Retina (tissue), 1 donor: Measurements from ENCODE around the gene GATAD2A.
"Not testable (repeated sequence)": the region's sequence is repeated elsewhere in the genome, so short reads cannot be mapped to it uniquely, and the experiment has no call there.

Experiments used
- DNase-seq: peaks from one replicate; pipeline ENCODE4 v3.0.0-alpha.2; 2016

The GATAD2A gene, protein sequence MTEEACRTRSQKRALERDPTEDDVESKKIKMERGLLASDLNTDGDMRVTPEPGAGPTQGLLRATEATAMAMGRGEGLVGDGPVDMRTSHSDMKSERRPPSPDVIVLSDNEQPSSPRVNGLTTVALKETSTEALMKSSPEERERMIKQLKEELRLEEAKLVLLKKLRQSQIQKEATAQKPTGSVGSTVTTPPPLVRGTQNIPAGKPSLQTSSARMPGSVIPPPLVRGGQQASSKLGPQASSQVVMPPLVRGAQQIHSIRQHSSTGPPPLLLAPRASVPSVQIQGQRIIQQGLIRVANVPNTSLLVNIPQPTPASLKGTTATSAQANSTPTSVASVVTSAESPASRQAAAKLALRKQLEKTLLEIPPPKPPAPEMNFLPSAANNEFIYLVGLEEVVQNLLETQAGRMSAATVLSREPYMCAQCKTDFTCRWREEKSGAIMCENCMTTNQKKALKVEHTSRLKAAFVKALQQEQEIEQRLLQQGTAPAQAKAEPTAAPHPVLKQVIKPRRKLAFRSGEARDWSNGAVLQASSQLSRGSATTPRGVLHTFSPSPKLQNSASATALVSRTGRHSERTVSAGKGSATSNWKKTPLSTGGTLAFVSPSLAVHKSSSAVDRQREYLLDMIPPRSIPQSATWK

DNA sequence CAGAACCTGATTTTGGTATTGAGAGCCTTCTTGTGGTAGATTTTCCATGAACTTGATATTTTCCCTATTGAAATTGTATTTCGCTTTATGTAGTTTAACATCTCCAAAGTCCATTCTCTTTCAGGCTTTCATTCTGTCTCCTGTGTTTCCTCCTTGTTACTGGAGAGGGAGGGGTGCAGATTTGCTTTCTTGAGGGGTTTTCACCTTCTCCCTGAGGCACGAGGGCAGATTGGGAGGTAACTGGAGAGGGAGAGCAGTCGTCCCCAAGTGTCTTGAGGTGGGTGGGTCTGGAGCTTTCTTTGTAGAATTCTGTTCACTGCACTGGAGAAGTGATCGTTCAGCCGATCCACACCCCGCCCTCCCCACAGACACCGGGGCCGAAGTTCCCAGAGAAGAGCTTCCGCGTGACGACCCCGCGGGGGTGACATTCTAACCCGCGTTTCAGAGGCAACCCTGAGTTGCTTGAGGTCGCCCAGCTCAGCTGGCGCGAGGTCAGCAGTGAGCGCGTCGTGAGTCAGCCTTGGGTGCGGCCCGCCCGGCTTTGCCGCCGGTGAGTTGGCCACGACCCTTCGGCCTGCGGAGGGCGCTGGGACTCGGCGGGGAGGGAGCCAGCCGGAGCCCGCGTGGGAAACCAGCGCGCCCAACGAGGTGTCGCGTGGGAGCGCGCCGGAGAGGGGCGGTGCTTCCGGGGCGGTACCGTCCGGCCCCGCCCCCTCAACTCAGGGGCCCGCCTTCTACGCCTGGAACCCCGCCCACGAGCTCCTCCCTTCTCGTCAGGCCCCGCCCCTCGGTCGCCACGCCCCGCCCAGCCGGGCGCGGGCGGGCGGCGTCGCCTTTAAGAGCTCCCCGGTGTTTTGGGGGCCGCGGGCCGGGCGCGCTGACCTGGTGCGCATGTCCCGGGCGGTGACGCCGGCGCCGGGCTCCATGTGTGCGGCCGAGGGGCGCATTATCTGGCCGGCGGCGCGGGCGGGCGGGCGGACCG, at the start of gene GATAD2A:
TSS of gene GATAD2A (plus strand) at position 797 of the 982 bp plus-strand sequence. CDS start 59,671 bp downstream, outside the sequence.
- DNase-seq, result peak; percentile 96

DNA sequence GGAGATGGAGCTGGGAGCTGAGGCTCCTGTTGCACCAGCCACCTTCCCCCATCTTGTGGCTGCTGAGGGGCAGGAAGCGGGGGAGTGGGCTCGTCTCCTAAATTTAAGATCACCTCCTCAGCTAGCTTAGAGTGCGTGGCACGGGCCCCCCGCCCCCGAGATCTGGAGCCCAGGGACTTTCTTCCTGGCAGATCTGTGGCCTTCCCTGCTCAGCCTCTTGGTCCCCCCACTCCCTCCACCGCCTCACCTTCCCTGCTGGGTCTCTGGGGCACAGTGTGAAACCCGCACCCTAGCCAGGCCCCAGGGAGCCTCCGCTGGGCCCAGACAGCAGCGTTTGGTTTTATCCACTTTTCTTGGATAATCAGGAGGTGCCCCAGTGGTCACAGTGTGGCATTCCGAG, 49.0 kb upstream of the GATAD2A start:
- DNase-seq, result no peak

DNA sequence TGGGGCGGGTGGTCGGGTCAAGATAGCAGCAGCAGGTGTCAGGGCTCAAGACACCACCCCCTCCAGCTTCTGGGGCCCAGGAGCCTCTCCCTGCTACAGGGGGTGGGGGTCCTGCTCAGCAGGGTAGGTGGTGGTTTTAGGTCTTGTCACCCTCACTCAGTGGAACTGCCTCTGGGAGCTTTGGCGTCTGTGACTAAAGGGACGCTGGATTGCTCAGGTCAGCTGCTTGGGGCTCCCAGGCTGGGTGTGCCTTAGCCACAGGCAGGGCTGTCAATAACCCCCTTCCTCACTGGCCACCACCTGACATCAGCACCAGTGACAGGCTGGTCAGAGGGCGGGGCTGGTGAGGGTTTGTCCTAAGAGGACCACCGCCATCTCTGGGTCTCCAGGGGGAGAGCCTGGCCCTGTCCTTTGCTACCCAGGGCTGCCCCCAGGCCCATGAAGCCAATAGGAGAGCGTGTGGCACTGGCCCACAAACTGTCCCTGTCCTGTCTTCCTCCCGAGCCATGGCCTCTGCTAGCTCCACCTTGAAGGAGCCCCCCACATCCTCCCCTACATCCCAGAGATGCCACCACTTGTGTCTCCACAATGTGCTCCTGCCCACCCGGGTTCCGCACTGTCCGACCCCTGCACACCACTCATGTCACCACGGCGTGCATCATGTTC, 48.4 kb upstream of the GATAD2A start:
- DNase-seq, result no peak

DNA sequence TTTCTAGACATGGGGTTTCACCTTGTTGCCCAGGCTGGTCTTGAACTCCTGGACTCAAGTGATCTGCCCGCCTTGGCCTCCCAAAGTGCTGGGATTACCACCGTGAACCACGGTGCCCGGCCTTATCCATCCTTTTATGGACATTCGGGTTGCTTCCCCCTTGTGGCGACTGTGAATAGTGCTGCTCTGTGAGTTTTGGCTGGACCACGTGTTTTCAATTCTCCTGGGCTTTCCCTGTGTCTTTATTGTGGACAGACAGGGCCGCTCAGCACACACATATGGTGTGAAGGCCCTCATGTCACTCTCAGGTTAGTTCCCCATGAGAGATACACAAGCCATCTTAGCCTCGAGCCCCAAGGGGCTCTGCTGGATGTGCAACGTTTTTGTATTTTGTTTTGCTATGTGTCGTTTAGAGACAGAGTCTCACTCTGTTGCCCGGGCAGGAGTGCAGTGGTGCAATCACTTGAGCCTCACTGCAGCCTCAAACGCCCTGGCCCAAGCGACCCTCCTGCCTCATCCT, 44.3 kb upstream of the GATAD2A start:
- DNase-seq, result peak; percentile 89

DNA sequence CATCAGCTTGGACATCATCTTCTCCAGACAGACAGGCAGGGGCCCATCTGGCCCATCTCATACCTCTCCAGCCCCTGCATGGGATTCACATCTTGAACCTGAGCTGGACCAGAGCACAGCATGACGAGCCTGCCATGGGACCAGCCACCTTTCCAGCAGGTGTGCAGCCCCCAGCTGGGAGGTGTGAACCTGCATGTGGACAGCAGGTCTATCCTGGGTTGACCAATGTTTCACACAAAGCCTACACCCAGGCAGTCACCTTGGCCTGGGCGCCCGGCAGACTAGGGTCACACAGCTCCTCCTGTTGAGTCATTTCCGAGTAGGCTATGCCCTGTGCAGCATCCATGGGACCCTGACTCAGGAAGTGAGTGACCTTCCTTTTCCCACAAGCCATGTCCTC, 43.4 kb upstream of the GATAD2A start:
- DNase-seq, result no peak

DNA sequence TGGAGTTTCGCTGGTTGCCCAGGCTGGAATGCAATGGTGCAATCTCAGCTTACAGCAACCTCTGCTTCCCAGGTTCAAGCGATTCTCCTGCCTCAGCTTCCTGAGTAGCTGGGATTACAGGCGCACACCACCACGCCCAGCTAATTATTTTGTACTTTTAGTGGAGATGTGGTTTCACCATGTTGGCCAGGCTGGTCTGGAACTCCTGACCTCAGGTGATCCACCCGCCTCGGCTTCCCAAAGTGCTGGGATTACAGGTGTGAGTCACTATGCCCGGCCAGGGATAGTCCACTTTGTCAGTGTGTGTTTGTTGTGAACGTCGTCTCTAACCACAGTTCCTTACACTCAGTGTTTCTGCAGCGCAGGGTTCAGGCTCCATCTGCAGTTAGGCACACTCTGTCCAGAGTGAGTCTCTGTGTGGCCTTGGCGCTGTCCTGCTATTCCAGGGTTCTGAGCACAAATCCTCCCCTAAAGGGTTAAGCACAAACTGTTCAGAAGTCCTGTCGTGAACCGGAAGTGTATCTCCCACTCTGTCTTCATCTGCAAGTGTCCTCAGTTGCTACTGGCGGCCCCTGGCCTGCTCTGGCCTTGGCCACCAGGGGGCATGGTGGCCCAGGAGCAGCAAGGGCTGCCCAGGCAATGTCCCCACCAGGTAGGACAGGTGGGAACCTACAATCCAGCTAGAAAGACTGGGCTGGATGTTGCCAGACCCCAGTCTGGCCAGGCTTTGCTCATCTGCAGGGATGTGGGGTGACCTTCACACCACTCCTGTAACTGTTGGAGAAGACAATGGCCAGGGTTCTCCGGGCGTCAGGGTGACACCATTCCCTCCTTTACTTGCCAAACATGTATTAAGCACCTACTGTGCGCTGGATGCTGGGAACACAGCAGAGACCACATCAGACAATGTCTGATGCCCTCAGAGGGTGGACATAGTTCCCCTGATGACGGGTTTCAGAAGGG, 38.8 kb upstream of the GATAD2A start:
- DNase-seq, result peak; percentile 74

DNA sequence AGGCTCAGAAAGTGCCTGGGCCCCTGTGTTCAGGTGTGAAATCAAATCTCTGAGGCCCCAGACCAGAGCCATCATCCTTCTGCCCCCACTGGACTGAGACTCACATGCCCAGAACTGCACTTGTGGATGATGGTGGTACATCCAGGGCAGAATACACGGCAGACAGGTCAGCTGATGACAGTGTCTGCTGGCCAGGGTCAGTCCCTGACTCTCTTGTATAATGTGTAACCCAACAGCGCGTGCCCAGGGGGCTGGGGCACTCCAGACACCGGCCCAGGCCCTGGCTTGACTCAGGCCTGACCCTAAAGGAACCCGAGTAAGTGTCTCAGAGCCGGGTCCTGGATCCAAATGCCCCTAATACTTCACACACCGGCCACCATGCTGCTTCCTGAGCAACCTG, 37.4 kb upstream of the GATAD2A start:
- no peak for DNase-seq

DNA sequence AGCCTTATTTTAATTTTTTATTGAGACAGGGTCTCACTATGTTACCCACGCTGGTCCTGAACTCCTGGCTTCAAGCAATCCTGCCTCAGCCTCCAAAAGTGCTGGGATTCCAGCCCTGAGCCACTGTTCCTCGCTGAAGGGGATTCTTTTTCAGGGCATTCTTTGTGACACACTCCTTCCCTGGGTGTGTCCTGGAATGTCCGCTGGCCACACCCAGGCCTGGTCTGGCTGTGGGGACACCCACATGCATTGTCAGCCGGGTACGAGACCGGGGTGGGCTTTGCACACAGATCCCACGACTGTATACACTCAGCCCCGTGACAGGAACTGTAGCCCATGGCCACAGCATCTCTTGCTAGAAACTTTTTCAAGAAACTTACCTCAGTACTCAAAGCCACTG, 34.4 kb upstream of the GATAD2A start:
- no peak for DNase-seq

DNA sequence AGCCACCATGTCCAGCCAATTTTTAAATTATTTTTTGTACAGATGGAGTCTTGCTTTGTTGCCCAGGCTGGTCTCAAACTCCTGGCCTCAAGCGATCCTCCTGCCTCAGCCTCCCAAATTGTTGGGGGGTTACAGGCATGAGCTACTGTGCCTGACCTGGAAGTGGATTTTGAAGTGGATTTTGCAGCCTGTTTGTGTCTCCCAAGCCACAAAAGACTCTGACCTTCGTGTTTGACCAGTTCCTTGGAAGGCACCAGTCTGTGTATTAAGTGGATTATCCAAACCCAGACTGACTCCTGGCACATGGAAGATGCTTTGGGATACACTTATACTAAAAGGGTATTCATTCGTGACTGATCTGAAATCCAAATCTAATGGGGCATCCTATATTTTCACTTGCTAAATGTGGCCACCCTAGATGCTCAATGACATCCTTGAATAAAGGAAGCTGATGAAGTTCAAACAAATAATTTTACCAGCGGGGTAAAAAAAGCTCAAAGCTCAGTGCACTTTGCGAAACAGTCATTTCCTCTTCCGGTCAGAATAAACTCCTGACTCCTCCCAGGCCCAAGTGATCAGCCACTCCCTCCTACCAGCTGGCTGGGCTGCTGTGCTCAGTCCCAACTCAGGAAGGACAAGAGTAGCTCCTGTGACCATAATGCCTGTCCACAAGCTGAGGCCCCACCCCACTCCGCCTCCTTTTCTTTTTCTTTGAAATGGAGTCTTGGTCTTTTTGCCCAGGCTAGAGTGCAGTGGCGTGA, 32.6 kb upstream of the GATAD2A start:
- DNase-seq, result no peak

DNA sequence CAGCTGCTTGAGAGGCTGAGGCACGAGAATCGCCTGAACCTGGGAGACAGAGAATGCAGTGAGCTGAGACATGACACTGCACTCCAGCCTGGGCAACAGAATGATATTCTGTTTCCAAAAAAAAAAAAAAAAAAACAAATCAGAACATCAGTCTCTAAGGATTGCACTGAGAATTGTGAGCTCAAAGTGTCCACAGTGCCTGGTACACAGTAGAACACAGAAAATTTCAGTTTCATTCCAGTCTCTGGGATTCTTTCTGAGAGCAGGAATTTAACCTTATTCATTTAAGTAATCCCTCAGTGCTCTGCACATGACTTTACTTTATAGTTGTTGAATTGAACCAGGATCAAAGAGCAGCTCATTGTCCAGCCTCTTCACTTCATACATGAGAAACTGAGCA, 25.9 kb upstream of the GATAD2A start:
- no peak for DNase-seq

DNA sequence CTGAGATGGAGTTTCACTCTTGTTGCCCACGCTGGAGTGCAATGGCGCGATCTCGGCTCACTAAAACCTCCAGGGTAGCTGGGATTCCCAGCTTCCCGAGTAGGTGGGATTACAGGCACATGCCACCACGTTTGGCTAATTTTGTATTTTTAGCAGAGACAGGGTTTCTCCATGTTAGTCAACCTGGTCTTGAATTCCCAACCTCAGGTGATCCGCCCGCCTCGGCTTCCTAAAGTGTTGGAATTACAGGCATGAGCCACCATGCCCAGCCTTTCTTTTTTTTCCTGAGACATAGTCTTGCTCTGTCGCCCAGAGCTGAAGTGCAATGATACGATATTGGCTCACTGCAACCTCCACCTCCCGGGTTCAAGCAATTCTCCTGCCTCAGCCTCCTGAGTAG, 25.2 kb upstream of the GATAD2A start:
- DNase-seq, result not testable (repeated sequence)

DNA sequence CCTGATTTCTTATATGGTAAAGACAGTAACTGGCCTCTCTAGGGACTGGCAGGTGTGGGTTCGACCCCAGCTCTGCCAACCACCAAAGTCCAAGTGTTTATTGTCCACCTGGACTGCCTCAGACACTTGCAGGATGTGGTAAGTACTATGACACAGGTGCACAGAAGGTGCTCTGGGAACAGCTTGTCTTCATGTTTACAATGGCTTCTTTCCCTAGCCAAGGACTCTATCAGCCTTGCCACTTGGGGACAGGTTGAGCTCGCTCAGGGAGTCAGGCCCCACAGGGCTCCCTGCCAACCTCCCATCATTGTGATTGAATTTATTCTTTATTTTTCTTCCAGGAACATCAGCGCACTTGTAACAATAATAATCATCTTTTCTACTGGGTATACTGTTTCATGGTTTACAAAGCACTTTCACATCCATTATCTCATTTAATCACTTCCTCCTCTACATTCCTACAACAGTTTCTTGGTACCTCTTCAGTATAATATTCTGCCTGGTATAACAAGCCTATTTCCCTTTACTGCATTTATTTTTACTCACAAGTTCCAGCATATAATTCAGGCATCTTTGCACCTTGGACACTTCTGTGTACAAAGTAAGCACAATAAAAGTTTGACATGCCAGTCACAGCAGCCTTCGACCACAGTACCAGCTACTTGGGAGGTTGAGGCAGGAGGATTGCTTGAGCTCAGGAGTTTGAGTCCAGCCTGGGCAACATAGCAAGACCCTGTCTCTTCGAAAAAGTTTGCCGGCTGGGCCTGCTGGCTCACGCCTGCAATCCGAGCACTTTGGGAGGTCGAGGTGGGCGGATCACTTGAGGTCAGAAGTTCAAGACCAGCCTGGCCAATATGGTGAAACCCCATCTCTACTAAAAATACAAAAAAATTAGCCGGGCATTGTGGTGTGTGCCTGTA, 24.2 kb upstream of the GATAD2A start:
- DNase-seq, result no peak

DNA sequence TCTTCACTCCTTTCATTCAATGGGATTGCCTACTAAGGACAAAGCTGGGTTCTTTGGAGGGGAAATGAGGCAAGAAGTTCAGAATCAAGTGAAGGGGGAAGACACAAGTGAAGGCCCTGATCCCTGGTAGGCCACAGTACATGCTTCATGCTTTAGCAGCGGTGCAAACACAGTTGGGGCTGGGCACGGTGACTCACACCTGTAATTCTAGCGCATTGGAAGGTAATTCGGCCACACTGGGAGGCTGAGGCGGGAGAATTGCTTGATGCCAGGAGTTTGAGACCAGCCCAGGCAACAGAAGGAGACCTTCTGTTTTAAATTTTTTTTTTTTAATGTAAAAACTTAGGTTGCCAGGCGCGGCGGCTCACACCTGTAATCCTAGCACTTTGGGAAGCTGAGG, 23.4 kb upstream of the GATAD2A start:
- no peak for DNase-seq

DNA sequence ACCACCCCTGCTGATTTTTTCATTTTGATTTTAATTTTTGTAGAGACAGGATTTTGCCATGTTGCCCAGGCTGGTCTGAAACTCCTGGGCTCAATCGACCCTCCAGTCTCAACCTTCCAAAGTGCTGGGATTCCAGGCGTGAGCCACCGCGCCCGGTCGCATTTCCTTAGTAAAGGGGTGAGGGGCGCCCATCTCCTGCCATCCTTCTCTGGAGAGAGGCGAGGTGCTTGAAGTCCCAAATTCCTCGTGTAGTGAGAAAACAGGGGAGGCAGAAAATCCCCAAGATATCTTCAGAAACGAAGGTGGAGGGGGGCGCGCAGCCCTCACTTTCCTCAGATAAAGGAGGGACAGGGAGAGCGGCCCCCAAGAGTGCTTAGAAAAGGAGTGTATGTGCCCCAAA, 21.0 kb upstream of the GATAD2A start:
- DNase-seq, result no peak

DNA sequence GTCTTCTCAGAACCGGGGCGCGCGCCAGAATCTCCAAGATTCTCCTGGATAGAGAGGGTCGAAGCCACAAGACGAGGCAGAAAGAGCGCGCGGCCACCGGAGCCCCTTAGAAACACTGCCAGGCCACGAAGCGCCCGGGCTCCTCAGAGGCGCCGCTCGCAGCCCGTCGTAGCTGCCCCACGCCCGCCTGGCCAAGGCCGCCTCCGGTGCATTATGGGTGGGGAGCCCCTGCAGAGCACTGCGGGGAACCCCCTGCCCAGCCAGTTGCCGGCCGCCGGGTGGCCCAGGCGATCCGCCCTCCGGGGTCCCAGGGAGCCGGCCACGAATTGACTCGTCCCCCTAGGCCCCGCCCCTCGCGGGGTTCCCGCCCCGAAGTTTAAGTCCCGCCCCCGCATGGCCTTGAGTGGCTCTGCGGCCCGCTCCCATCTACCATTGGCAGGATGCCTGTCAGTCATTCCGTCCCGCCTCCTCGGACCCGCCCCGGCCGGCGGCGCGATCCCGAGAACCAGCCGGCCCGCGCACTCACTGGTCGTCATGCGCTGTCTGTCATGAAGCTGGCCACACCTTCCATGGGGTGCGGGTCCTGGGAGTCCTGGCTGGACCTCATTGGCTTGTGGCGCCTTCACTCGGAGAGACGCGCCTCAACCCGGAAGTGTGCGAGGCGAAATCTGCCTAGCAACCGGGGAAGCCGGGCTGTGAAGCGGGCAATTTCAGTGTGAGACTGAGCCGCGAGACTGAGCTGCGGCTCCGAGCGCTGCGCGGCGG, 20.2 kb upstream of the GATAD2A start:
- DNase-seq, result peak; percentile 99

DNA sequence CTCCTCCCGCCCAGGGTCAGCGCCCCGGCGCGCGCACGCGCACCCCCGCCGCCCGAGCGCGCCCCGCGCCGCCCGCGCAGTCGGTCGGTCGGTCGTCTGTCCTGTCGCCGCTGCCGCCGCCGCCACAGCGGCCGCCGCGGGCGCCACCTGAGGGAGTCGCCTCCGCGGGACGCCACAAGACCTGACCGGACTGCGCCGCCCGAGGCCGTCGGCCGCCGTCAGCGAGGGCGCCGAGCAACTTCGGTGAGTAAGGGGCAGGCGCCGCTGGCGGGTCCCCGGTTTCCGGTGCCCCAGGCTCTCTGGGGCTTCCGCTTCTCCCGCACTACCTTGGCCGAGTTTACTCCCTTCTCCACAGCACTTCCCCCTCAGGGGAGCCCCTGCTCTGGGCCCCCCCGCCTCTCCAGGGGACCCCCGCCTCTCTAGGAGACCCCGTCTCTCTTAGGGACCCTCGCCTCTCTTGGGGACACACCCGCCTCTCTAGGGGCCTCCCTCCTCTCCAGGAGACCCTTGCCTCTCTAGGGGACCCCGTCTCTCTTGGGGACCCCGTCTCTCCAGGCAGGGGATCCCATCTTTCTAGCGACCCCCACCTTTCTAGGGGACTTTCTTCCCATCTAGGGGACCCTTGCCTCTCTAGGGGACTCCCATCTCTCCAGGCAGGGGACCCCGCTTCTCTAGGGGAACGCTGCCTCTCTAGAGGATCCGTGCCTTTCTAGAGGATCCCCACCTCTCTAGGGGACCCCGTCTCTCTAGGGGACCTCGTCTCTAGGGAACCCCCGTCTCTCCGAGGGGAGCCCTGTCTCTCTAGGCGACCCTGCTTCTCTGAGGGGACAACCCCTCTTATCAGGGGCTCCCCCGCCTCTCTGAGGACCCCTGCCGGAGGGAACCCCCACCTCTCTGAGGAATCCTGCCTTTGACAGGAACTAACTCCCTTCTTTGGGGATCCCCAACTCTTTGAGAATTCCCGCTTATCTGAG, 19.3 kb upstream of the GATAD2A start:
- DNase-seq, result peak; percentile 43

DNA sequence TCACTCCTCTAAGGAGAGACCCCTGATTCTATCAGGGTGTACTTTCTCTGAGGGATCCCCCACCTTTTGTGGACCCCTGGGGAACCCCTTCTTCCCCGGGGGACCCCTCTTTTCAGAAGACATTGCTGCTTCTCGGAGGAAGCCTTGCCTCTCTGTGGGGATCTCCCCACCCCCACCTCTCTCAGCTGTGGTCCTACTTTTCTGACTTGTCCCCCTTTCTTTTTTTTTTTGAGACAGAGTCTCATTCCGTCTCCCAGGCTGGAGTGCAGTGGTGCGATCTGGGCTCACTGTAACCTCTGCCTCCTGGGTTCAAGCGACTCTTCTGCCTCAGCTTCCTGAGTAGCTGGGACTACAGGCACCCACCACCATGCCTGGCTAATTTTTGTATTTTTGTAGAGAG, 18.4 kb upstream of the GATAD2A start:
- no peak for DNase-seq
